Bronchial epithelial cell (primary cell): ENCODE data around the gene ZCCHC14. TPM values are rescaled to one million over a fixed set of nuclear protein-coding genes. Genes with fewer than 3 reads are reported as not detected.
"Not testable (repeated sequence)": the region's sequence is repeated elsewhere in the genome, so short reads cannot be mapped to it uniquely, and the experiment has no call there.

Source experiments
- DNase-seq: peaks from one replicate; pipeline ENCODE4 v3.0.0-alpha.2; 2010; ENCODE audit warnings: low read depth
- FAIRE-seq: peaks from 2 replicates; lab custom pipeline; 2011; peaks lifted over from hg19 to GRCh38; lab: Jason Lieb, UNC
- H3K27me3 ChIP-seq: 2 replicates; pipeline ENCODE4 v1.5.1; 2011; ENCODE audit warnings: low read length; ENCODE audit not compliant: control insufficient read depth, insufficient read depth
- H3K36me3 ChIP-seq: 2 replicates; pipeline ENCODE4 v1.5.1; 2011; ENCODE audit warnings: low read length; ENCODE audit not compliant: control insufficient read depth, insufficient read depth
- H3K4me3 ChIP-seq: 2 replicates; pipeline ENCODE4 v1.5.1; 2011; ENCODE audit warnings: mild to moderate bottlenecking, low read depth, low read length, control low read depth
- total RNA-seq: library from RNA; depleted of rRNA; stranded (reverse); fragments of >200 nt; gene quantifications from 2 replicates; pipeline ENCODE4 v1.2.1, GENCODE V29; 2014
- TF ChIP-seq, protein P1 (sequence below): IDR thresholded peaks from 2 replicates; pipeline ENCODE4 v1.5.1; 2011; ENCODE audit warnings: mild to moderate bottlenecking, moderate library complexity, low read length, control low read depth, inconsistent platforms; ENCODE audit not compliant: insufficient read depth, severe bottlenecking

Gene ZCCHC14
- total RNA-seq, 1 donor from 2014 or later, result 2.9 TPM

GRCh38 chr16:87506423-87507350, 13.9 kb upstream of the ZCCHC14 start:
- Histone ChIP-seq H3K36me3 (no peaks in the 10 kb centered on the region), H3K4me3 (no peak overlapping the region), H3K27me3 (no peaks in the 10 kb centered on the region)
- DNase-seq (no peak), FAIRE-seq (no peak)
- TF ChIP-seq, protein P1, sequence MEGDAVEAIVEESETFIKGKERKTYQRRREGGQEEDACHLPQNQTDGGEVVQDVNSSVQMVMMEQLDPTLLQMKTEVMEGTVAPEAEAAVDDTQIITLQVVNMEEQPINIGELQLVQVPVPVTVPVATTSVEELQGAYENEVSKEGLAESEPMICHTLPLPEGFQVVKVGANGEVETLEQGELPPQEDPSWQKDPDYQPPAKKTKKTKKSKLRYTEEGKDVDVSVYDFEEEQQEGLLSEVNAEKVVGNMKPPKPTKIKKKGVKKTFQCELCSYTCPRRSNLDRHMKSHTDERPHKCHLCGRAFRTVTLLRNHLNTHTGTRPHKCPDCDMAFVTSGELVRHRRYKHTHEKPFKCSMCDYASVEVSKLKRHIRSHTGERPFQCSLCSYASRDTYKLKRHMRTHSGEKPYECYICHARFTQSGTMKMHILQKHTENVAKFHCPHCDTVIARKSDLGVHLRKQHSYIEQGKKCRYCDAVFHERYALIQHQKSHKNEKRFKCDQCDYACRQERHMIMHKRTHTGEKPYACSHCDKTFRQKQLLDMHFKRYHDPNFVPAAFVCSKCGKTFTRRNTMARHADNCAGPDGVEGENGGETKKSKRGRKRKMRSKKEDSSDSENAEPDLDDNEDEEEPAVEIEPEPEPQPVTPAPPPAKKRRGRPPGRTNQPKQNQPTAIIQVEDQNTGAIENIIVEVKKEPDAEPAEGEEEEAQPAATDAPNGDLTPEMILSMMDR, result no peak

- H3K27me3 ChIP-seq, result no peaks in the 10 kb centered on the region
- no peak overlapping the region for H3K4me3 ChIP-seq
- DNase-seq, result no peak
- no peak for FAIRE-seq
- TF ChIP-seq, protein P1, result no peak
- H3K36me3 ChIP-seq, result no peaks in the 10 kb centered on the region
Observed at GRCh38 chr16:87505834-87506233, 13.0 kb upstream of the ZCCHC14 start.

DNA sequence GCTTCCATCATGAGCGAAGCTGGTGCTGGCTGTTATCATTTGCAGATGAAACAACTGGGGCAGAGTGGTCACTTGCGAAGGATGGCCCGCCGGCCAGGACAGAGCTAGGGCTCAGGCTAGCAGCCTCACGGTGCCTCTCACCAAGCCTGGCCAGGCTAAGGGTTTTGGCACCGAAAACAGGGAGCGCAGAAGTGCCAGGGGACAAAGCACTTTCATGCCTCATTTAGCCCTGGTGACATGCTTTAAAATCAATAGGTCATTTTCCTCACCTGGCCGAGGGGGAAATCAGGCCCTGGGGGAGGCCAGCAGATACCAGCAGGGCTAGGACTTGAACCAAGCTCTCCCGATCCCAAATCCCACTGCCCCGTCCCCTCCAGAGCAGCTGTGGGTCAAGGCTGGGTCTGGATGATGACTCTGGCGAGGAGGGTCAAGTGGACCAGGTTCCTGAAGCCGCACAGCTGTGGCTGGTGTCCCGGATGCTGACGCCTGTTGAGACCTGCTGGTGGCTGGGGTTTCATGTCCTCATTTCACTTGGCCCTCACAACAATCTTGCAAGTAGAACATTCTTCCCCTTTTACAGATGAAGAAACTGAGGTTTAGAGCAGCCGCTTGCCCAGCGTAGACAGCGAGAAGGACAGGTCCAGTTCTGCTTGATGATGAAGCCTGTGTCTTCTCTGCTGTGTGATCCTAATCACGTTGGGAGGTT, 10.6 kb upstream of the ZCCHC14 start:
- not testable (repeated sequence) for DNase-seq, FAIRE-seq, H3K4me3 ChIP-seq, H3K27me3 ChIP-seq, H3K36me3 ChIP-seq

- TF ChIP-seq, protein P1, result no peak
- DNase-seq (no peak), FAIRE-seq (peak; percentile 97)
- Histone ChIP-seq H3K4me3 (no peak overlapping the region), H3K36me3 (no peaks in the 10 kb centered on the region), H3K27me3 (no peaks in the 10 kb centered on the region)
Observed at GRCh38 chr16:87502308-87502969, 9.6 kb upstream of the ZCCHC14 start.

GRCh38 chr16:87501117-87501516, 8.3 kb upstream of the ZCCHC14 start:
- FAIRE-seq (no peak), DNase-seq (no peak)
- TF ChIP-seq, protein P1, result no peak
- Histone ChIP-seq H3K36me3 (no peaks in the 10 kb centered on the region), H3K4me3 (no peak overlapping the region), H3K27me3 (no peaks in the 10 kb centered on the region)

- Histone ChIP-seq H3K36me3 (no peaks in the 10 kb centered on the region), H3K27me3 (no peaks in the 10 kb centered on the region), H3K4me3 (no peak overlapping the region)
- DNase-seq (peak; percentile 68), FAIRE-seq (no peak)
- TF ChIP-seq, protein P1, result no peak
Observed at GRCh38 chr16:87499189-87499486, 6.3 kb upstream of the ZCCHC14 start.
